Cardiac muscle cell (in vitro differentiated cells and primary cell): ENCODE measurements around the gene FAM234B. TPM values are rescaled to one million over a fixed set of nuclear protein-coding genes. Genes with fewer than 3 reads are reported as not detected.

Experiments
- DNase-seq, 2 donors: peaks; one replicate each; pipeline versions ENCODE4 v3.0.0 to v3.0.0-alpha.2; 2010 to 2017; ENCODE audit warnings: low read depth in 1 of 2, low spot score in 1 of 2
- H3K27ac ChIP-seq: fragments of 200-600 bp; sonication (generic); 2 replicates; pipeline ENCODE4 v1.5.1; 2016
- H3K27me3 ChIP-seq: fragments of 200-600 bp; sonication (generic); 2 replicates; pipeline ENCODE4 v1.6.0; 2016; ENCODE audit warnings: control low read depth
- H3K36me3 ChIP-seq: fragments of 200-600 bp; sonication (generic); 2 replicates; pipeline ENCODE4 v1.5.1; 2016; ENCODE audit warnings: control low read depth
- H3K4me1 ChIP-seq: fragments of 200-600 bp; sonication (generic); 2 replicates; pipeline ENCODE4 v1.8.1; 2017; ENCODE audit warnings: low read depth, mild to moderate bottlenecking, mixed run types
- H3K4me3 ChIP-seq: fragments of 200-600 bp; sonication (generic); 2 replicates; pipeline ENCODE4 v1.5.1; 2016; ENCODE audit warnings: mild to moderate bottlenecking
- H3K9me3 ChIP-seq: fragments of 200-600 bp; sonication (generic); 2 replicates; pipeline ENCODE4 v1.5.1; 2017; ENCODE audit warnings: low read depth, mild to moderate bottlenecking, control low read depth
- CTCF ChIP-seq: IDR thresholded peaks from 2 replicates; pipeline ENCODE4 v1.5.1; 2012; ENCODE audit warnings: low read depth, mild to moderate bottlenecking, low read length
- polyA plus RNA-seq: library from polyadenylated mRNA; unstranded; fragments of >200 nt; fragmentation: Nextera tagmentation; extraction: Ambion mirVana; gene quantifications from 2 replicates; pipeline ENCODE4 v1.2.1, GENCODE V29; 2016
- total RNA-seq: library from RNA; depleted of rRNA; stranded (reverse); fragments of >200 nt; gene quantifications from 2 replicates; pipeline ENCODE4 v1.2.3, GENCODE V29; 2016

Gene FAM234B
- total and polyA plus RNA-seq, 2 experiments from 2014 or later, result 5.0 to 6.9 TPM

DNA sequence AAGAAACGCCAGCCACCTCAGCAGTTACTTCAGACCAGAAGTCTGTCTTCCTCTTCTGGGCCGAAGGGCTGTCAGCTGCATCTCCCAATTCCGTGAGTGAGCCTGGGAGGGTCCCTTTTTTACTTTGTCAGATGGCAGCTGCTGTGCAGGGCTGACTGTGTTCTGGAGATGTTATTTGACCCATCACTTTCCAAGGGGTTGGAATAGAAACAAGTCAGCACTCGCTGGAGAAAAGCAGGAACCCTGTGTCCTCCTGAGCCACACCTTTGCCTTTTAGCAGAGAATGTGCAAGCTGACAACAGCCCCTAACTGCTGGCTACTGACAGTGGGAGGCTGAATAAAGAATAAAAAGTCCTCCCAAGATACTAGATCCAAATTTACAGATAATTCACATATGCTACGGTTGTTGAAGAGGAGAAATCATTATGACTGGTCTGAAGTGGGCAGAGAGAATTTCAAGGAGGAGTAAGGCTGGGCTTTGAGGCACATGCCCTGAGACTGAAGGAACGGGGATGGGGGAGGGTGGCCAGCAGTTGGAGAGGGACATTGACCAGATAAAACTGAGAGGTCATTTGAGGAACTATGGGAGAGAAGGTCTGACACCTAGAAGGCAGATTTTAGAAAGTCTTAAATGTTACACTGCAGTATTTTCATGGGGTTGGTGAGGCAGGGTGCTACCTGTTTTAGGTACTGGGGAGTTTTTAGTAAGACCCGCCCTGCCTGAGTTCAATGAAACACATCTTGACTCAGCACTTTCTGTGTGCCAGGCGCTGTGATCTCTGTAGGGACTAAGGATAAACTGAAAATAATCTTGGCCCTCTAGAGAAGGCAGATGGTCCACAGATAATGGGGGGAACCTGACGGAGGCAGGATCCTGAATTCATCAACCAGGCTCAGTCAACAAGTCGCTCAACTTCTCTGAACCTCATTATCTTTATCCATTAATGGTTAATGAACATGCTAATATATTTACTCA is 27.4 kb downstream of the FAM234B start:
- Histone ChIP-seq H3K27me3 (no peaks in the 10 kb centered on the region), H3K9me3 (no peaks in the 10 kb centered on the region), H3K4me1 (no peaks in the 10 kb centered on the region), H3K36me3 (no peaks in the 10 kb centered on the region), H3K4me3 (no peak overlapping the region), H3K27ac (no peak overlapping the region)
- no peak for TF ChIP-seq CTCF
- DNase-seq, result no peak

DNA sequence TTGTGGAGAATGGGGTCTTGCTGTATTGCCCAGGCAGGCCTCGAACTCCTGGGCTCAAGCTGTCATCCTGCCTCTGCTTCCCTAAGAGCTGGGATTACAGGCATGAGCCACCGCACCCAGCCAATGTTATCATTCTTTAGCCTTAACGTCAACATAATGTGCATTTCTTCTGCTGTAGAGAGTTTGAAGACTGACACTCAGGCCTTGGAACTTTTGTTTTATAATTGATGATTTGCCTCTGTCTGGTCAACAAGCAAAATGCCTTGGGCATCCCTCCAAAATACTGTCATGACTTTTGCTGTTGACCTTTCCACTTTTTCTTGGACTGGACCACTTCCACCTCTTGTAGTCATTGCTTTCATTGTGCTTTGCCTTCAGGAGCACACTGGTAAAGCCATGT is 29.0 kb downstream of the FAM234B start:
- Histone ChIP-seq H3K27me3 (no peaks in the 10 kb centered on the region), H3K36me3 (no peaks in the 10 kb centered on the region), H3K4me1 (no peaks in the 10 kb centered on the region), H3K4me3 (no peak overlapping the region), H3K9me3 (no peaks in the 10 kb centered on the region), H3K27ac (no peak overlapping the region)
- TF ChIP-seq CTCF, result no peak
- DNase-seq, result no peak

GRCh38 chr12:13074396-13075117 is 30.4 kb downstream of the FAM234B start:
- no peak for TF ChIP-seq CTCF

GRCh38 chr12:13075118-13075480 is 30.9 kb downstream of the FAM234B start:
- peak in 1 of 2 donors; percentile 30 for DNase-seq
- no peaks in the 10 kb centered on the region for H3K9me3 ChIP-seq
- H3K27me3 ChIP-seq, result no peaks in the 10 kb centered on the region
- no peak overlapping the region for H3K4me3 ChIP-seq
- no peaks in the 10 kb centered on the region for H3K4me1 ChIP-seq
- no peak overlapping the region for H3K27ac ChIP-seq
- no peaks in the 10 kb centered on the region for H3K36me3 ChIP-seq
- TF ChIP-seq CTCF, result no peak

More at GRCh38 chr12:13074396-13075117, 30.4 kb downstream of the FAM234B start:
- H3K27me3 ChIP-seq, result no peaks in the 10 kb centered on the region
- no peaks in the 10 kb centered on the region for H3K4me1 ChIP-seq
- no peak overlapping the region for H3K27ac ChIP-seq
- H3K36me3 ChIP-seq, result no peaks in the 10 kb centered on the region
- H3K4me3 ChIP-seq, result no peak overlapping the region
- DNase-seq, result peak in 1 of 2 donors; percentile 24
- no peaks in the 10 kb centered on the region for H3K9me3 ChIP-seq

DNA sequence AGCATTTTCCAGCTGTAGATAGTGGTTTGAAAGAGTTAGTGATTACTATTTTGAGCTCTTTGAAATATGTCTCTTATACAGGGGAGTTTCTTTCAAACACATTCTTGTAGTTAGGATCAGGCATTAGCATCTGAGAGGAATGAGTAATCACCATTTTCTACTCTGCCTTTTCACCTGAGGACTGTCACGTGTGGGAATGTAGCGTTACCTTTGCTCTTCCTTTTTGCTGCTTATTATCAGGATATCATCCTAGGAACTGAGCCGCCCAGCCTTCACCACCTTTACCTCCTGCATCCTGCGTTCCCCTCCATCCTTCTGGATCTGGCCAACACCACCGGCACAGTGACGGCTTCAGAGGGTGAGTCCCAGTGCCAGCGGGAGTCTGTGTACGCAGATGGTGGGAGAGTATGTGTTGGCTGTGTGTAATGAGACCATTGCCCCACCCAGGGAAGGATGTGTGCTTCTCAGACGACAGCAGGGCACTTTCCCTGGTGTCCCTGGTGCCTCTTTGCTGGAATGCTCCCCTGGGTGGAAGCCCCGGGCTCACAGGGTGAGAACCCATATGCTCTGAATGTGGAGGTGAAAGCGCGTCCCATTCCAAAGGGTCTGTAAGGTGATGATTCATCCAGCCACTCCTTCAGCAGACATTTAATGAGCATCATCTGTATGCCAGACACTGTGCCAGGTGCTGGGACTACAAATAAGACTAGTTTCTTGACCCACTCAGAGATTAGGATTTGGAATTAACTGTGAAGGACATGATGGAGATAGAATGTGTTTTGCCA is 31.8 kb downstream of the FAM234B start:
- H3K27me3 ChIP-seq, result no peaks in the 10 kb centered on the region
- no peak overlapping the region for H3K4me3 ChIP-seq
- no peak for DNase-seq
- no peaks in the 10 kb centered on the region for H3K9me3 ChIP-seq
- no peaks in the 10 kb centered on the region for H3K36me3 ChIP-seq
- no peaks in the 10 kb centered on the region for H3K4me1 ChIP-seq
- no peak overlapping the region for H3K27ac ChIP-seq
- no peak for TF ChIP-seq CTCF
